MCF 10A (cell line): ENCODE data around the gene GSAP. TPM values are rescaled to one million over a fixed set of nuclear protein-coding genes. Genes with fewer than 3 reads are reported as not detected.

Source experiments
- BruUV-seq: library from RNA; stranded (reverse); fragments of 400-500 nt; replicated peaks from 2 replicates; lab custom pipeline; 2021; lab: Mats Ljungman, UMichigan
- CTCF ChIA-PET: fragments of 300-600 bp; sonication (Branson Sonifier 250); formaldehyde crosslinking; extraction: SDS; loops from one replicate; lab custom pipeline; 2021; ENCODE audit warnings: antibody characterized with exemption, inconsistent platforms; lab: Yijun Ruan, JAX
- POLR2A ChIA-PET: fragments of 300-600, 350-650 bp; sonication (Branson Sonifier 250); formaldehyde crosslinking; extraction: SDS; loops from one replicate; lab custom pipeline; 2020; ENCODE audit warnings: antibody characterized with exemption, inconsistent platforms; lab: Yijun Ruan, JAX
- DNase-seq: peaks from one replicate; pipeline ENCODE4 v3.0.0-alpha.2; 2018; ENCODE audit not compliant: unreplicated experiment
- H3K27ac Mint-ChIP-seq: one replicate; pipeline ENCODE4 v1.8.0; 2022; ENCODE audit warnings: mild to moderate bottlenecking, low read depth, mixed read lengths; ENCODE audit not compliant: unreplicated experiment
- H3K27me3 Mint-ChIP-seq: one replicate; pipeline ENCODE4 v1.8.0; 2022; ENCODE audit warnings: mixed read lengths; ENCODE audit not compliant: insufficient read depth, unreplicated experiment
- H3K36me3 Mint-ChIP-seq: one replicate; pipeline ENCODE4 v1.8.0; 2022; ENCODE audit warnings: mild to moderate bottlenecking, moderate library complexity, mixed read lengths; ENCODE audit not compliant: insufficient read depth, unreplicated experiment
- H3K4me1 Mint-ChIP-seq: one replicate; pipeline ENCODE4 v1.8.0; 2022; ENCODE audit warnings: mixed read lengths; ENCODE audit not compliant: insufficient read depth, unreplicated experiment
- H3K4me3 Mint-ChIP-seq: one replicate; pipeline ENCODE4 v1.8.0; 2022; ENCODE audit warnings: mild to moderate bottlenecking, moderate library complexity, mixed read lengths; ENCODE audit not compliant: unreplicated experiment
- H3K9me3 Mint-ChIP-seq: one replicate; pipeline ENCODE4 v1.8.0; 2022; ENCODE audit warnings: mixed read lengths; ENCODE audit not compliant: unreplicated experiment
- CTCF ChIP-seq: fragments of 200-600 bp; IDR thresholded peaks from one replicate; pipeline ENCODE4 v1.8.0; 2022; ENCODE audit warnings: antibody characterized with exemption, mild to moderate bottlenecking; ENCODE audit not compliant: unreplicated experiment
- intact Hi-C: fragments of 100-400 bp; cut with micrococcal nuclease; formaldehyde crosslinking; loops from 2 replicates; pipeline ENCODE4 v1.14.1; 2022
- total RNA-seq: library from RNA; stranded (reverse); gene quantifications from 2 replicates; pipeline ENCODE4 v1.2.3, GENCODE V29; 2022

GSAP gene
- total RNA-seq, 1 experiment from 2014 or later: 13.7 TPM

GRCh38 chr7:77413861-77414424 is 2.2 kb downstream of the GSAP start:
- DNase-seq: no peak
- Mint-ChIP-seq H3K27me3 (no peaks in the 10 kb centered on the region), H3K27ac (no peak overlapping the region), H3K4me1 (peaks cover 6% of the 10 kb centered on the region), H3K36me3 (no peaks in the 10 kb centered on the region), H3K4me3 (no peak overlapping the region), H3K9me3 (no peaks in the 10 kb centered on the region)
- ChIA-PET POLR2A (interaction anchor here (0.6 to 5.3 kb wide), 9 partner anchors 12 to 326 kb away, joined by 3 to 25 read pairs (median 3); partner anchors contain the start of gene PTPN12), CTCF (interaction anchor here (0.6 to 1.8 kb wide), 4 partner anchors 12 to 469 kb away, joined by 3 to 7 read pairs (median 3); no protein-coding TSS in a partner anchor)
- intact Hi-C loops: loop anchor here (5.0 kb wide), 1 partner anchor 123 kb away; the partner anchor contains the start of gene PTPN12
- BruUV-seq: no TSS peak
- TF ChIP-seq CTCF: no peak

- no peak for TF ChIP-seq CTCF
- no peaks in the 10 kb centered on the region for H3K27me3 Mint-ChIP-seq
- CTCF ChIA-PET: no interaction called here
- H3K27ac Mint-ChIP-seq: no peak overlapping the region
- no peak for DNase-seq
- H3K36me3 Mint-ChIP-seq: no peaks in the 10 kb centered on the region
- no peaks in the 10 kb centered on the region for H3K9me3 Mint-ChIP-seq
- POLR2A ChIA-PET: interaction anchor here (0.6 to 5.3 kb wide), 5 partner anchors 13 to 327 kb away, joined by 3 to 25 read pairs (median 3); no protein-coding TSS in a partner anchor
- BruUV-seq: no TSS peak
- H3K4me3 Mint-ChIP-seq: no peak overlapping the region
- intact Hi-C loops: loop anchor here (5.0 kb wide), 1 partner anchor 124 kb away; the partner anchor contains the start of gene PTPN12
- peaks cover 11% of the 10 kb centered on the region for H3K4me1 Mint-ChIP-seq
Measured at GRCh38 chr7:77413128-77413527, 3.0 kb downstream of the GSAP start.

- intact Hi-C loops: loop anchor here (5.0 kb wide), 1 partner anchor 127 kb away; the partner anchor contains the start of gene PTPN12
- Mint-ChIP-seq H3K9me3 (no peaks in the 10 kb centered on the region), H3K27me3 (no peaks in the 10 kb centered on the region), H3K27ac (peak overlapping the region; percentile 93), H3K36me3 (no peaks in the 10 kb centered on the region), H3K4me3 (peak overlapping the region; percentile 12), H3K4me1 (peaks cover 11% of the 10 kb centered on the region)
- BruUV-seq: no TSS peak
- POLR2A ChIA-PET: interaction anchor here (0.6 to 3.9 kb wide), 5 partner anchors 13 to 1731 kb away, joined by 3 to 13 read pairs (median 3); no protein-coding TSS in a partner anchor
- CTCF ChIA-PET: interaction anchor here (0.7 to 0.8 kb wide), 2 partner anchors 11 to 17 kb away, joined by 3 read pairs; no protein-coding TSS in a partner anchor
- TF ChIP-seq CTCF: no peak
- peak; percentile 94 for DNase-seq
Measured at GRCh38 chr7:77409739-77410547, 6.2 kb downstream of the GSAP start.
